Neural progenitor cell (in vitro differentiated cells): ENCODE measurements around the gene ACTL10. TPM values are rescaled to one million over a fixed set of nuclear protein-coding genes. Genes with fewer than 3 reads are reported as not detected.

Source experiments
- DNase-seq: peaks from one replicate; pipeline ENCODE4 v3.0.0-alpha.2; 2016; ENCODE audit warnings: low spot score
- H2AFZ ChIP-seq: fragments of 200-600 bp; sonication (generic); replicated peaks from 2 replicates; pipeline ENCODE4 v1.6.1; 2016; ENCODE audit warnings: antibody characterized with exemption
- H3F3A ChIP-seq: fragments of 200-600 bp; sonication (generic); 2 replicates; pipeline ENCODE4 v1.6.1; 2016; ENCODE audit warnings: antibody characterized with exemption, low read depth
- H3K27ac ChIP-seq: fragments of 200-600 bp; sonication (generic); 2 replicates; pipeline ENCODE4 v1.5.1; 2016; ENCODE audit warnings: mild to moderate bottlenecking
- H3K27me3 ChIP-seq: fragments of 200-600 bp; sonication (generic); 2 replicates; pipeline ENCODE4 v1.6.1; 2016; ENCODE audit warnings: mild to moderate bottlenecking, moderate library complexity
- H3K36me3 ChIP-seq: fragments of 200-600 bp; sonication (generic); 2 replicates; pipeline ENCODE4 v1.5.1; 2016
- H3K4me1 ChIP-seq: fragments of 200-600 bp; sonication (generic); 2 replicates; pipeline ENCODE4 v1.6.1; 2016; ENCODE audit warnings: mixed run types
- H3K4me2 ChIP-seq: fragments of 200-600 bp; sonication (generic); 2 replicates; pipeline ENCODE4 v1.6.1; 2016
- H3K4me3 ChIP-seq: fragments of 200-600 bp; sonication (generic); 2 replicates; pipeline ENCODE4 v1.5.1; 2016
- H3K79me2 ChIP-seq: fragments of 200-600 bp; sonication (generic); 2 replicates; pipeline ENCODE4 v1.6.1; 2016; ENCODE audit warnings: low read depth
- H3K9ac ChIP-seq: fragments of 200-600 bp; sonication (generic); 2 replicates; pipeline ENCODE4 v1.6.1; 2016
- H3K9me3 ChIP-seq: fragments of 200-600 bp; sonication (generic); 2 replicates; pipeline ENCODE4 v1.5.1; 2016; ENCODE audit warnings: low read depth
- H4K20me1 ChIP-seq: fragments of 200-600 bp; sonication (generic); 2 replicates; pipeline ENCODE4 v1.6.1; 2016; ENCODE audit warnings: low read depth
- H3K27ac Mint-ChIP-seq: 3 replicates; pipeline ENCODE4 v1.8.0; 2021; ENCODE audit warnings: mixed read lengths
- H3K27me3 Mint-ChIP-seq: 2 replicates; pipeline ENCODE4 v1.8.0; 2022; ENCODE audit warnings: low read depth, mild to moderate bottlenecking, inconsistent platforms, moderate library complexity, mixed read lengths; ENCODE audit not compliant: insufficient read depth
- H3K36me3 Mint-ChIP-seq: 3 replicates; pipeline ENCODE4 v1.8.0; 2021; ENCODE audit warnings: mixed read lengths
- H3K4me1 Mint-ChIP-seq: 3 replicates; pipeline ENCODE4 v1.8.0; 2021; ENCODE audit warnings: mixed read lengths
- H3K4me3 Mint-ChIP-seq: 3 replicates; pipeline ENCODE4 v1.8.0; 2021; ENCODE audit warnings: mild to moderate bottlenecking, moderate library complexity, mixed read lengths
- H3K9me3 Mint-ChIP-seq: 3 replicates; pipeline ENCODE4 v1.8.0; 2020; ENCODE audit warnings: mixed read lengths
- EZH2 ChIP-seq: fragments of 200-600 bp; sonication (generic); IDR thresholded peaks from 2 replicates; pipeline ENCODE4 v1.6.1; 2017; ENCODE audit warnings: antibody characterized with exemption, mild to moderate bottlenecking, moderate library complexity
- EZH2phosphoT487 ChIP-seq: fragments of 200-600 bp; sonication (generic); IDR thresholded peaks from 2 replicates; pipeline ENCODE4 v1.6.1; 2017; ENCODE audit warnings: antibody characterized with exemption
- total RNA-seq: library from RNA; depleted of rRNA; stranded (reverse); fragments of >200 nt; gene quantifications from 2 replicates; pipeline ENCODE4 v1.2.3, GENCODE V29; 2015; ENCODE audit warnings: low replicate concordance
- TF ChIP-seq, protein P1 (sequence below): fragments of 200-600 bp; sonication (generic); IDR thresholded peaks from 2 replicates; pipeline ENCODE4 v1.5.1; 2017; ENCODE audit warnings: antibody characterized with exemption, mild to moderate bottlenecking

ACTL10 gene
- total RNA-seq, 1 donor from 2014 or later, result not detected

DNA sequence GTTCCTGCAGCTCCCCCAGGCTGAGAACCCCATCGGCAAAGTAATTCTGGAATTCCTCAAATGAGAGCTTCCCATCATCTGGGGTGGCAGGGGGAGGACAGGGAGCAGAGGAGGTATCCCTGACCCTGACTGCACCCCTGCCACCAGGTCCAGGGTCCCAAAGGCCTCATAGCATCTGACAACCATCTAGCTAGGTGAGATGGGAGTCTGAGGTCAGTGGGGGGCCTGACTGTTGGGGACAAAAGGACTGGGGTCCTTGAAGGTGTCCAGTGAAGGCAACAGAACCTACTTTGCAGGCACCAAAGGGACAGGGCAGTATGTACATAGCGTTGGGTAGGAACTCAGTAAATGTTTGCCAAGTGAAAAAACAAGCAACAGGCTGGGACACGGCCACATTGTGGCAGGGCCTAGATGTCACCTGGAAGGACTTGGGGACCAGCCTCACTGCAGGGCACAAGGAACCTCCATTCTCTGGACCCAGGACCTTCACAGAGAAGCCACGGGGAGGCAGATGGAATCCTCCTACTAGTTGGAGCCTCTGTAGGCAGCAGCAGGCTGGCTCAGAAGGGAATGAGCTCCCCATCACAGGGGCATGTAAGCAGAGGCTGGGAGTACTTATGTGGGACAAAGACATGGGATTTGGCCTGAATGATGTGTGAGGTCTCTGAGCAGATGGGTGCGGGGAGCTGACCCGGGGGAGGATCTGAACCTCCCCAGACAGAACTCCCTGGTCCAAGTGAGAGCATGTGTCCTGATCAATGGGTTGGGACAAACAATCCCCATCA, 4.2 kb downstream of the ACTL10 start:
- H2AFZ ChIP-seq, result no peak overlapping the region
- peaks cover 23% of the 10 kb centered on the region for H3K4me1 ChIP-seq
- no peak overlapping the region for H3K4me2 ChIP-seq
- no peaks in the 10 kb centered on the region for H3K9me3 ChIP-seq
- peaks cover 30% of the 10 kb centered on the region for H3F3A ChIP-seq
- peaks cover 10% of the 10 kb centered on the region for H3K27me3 ChIP-seq
- no peak overlapping the region for H3K4me3 ChIP-seq
- H3K9ac ChIP-seq, result no peak overlapping the region
- Mint-ChIP-seq H3K27me3 (peaks cover 10% of the 10 kb centered on the region), H3K4me1 (peaks cover 38% of the 10 kb centered on the region), H3K9me3 (no peaks in the 10 kb centered on the region), H3K36me3 (peaks cover 19% of the 10 kb centered on the region), H3K27ac (no peak overlapping the region), H3K4me3 (peak overlapping the region; percentile 9)
- no peaks in the 10 kb centered on the region for H3K79me2 ChIP-seq
- H3K27ac ChIP-seq, result no peak overlapping the region
- no peaks in the 10 kb centered on the region for H3K36me3 ChIP-seq
- TF ChIP-seq EZH2 (no peak), EZH2phosphoT487 (no peak)
- TF ChIP-seq, protein P1, sequence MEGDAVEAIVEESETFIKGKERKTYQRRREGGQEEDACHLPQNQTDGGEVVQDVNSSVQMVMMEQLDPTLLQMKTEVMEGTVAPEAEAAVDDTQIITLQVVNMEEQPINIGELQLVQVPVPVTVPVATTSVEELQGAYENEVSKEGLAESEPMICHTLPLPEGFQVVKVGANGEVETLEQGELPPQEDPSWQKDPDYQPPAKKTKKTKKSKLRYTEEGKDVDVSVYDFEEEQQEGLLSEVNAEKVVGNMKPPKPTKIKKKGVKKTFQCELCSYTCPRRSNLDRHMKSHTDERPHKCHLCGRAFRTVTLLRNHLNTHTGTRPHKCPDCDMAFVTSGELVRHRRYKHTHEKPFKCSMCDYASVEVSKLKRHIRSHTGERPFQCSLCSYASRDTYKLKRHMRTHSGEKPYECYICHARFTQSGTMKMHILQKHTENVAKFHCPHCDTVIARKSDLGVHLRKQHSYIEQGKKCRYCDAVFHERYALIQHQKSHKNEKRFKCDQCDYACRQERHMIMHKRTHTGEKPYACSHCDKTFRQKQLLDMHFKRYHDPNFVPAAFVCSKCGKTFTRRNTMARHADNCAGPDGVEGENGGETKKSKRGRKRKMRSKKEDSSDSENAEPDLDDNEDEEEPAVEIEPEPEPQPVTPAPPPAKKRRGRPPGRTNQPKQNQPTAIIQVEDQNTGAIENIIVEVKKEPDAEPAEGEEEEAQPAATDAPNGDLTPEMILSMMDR, result no peak
- H4K20me1 ChIP-seq, result peaks cover 16% of the 10 kb centered on the region
- DNase-seq, result no peak

DNA sequence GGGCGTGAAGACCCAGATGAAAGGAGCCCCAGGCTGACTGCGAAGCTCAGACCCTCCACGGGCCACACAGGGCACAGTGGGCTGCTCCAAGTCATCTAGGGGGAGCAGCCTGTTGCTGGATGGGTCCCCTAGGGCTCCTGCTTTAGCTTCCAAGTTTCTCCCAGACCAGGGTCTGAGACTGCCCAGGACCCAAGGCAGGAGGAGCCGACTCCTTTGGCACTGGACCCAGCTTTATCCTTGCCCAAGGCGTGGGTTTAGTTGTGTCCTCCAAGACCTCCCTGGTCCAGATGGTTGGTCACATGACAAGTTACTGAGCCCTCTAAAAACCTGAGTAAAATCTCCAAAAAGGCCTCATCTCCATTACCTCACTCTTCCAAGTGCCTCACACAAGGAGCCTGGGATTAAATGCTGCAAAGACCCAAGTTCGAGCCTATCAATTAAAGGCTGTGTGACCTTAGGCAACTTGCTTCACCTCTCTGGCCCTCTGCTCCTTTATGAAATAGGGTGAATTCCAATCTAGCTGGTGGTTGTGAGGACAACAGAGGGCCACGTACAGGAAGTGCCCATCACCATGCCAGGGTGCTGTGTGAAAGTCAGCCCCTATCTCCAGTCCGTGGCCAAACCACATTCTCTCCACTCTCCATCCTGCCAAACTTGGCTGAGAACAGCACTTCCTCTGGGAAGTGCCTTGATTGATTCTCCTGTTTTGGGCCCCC, 5.0 kb downstream of the ACTL10 start:
- Histone ChIP-seq H3K79me2 (no peaks in the 10 kb centered on the region), H3K9me3 (no peaks in the 10 kb centered on the region), H3K36me3 (no peaks in the 10 kb centered on the region), H3K4me2 (no peak overlapping the region), H2AFZ (no peak overlapping the region), H3K27ac (no peak overlapping the region), H3K4me3 (no peak overlapping the region), H3F3A (peaks cover 29% of the 10 kb centered on the region), H3K27me3 (peaks cover 10% of the 10 kb centered on the region), H4K20me1 (peaks cover 24% of the 10 kb centered on the region), H3K9ac (no peak overlapping the region), H3K4me1 (peaks cover 23% of the 10 kb centered on the region)
- Mint-ChIP-seq H3K4me3 (peak overlapping the region; percentile 87), H3K27me3 (peaks cover 9% of the 10 kb centered on the region), H3K27ac (no peak overlapping the region), H3K36me3 (peaks cover 16% of the 10 kb centered on the region), H3K9me3 (no peaks in the 10 kb centered on the region), H3K4me1 (peaks cover 37% of the 10 kb centered on the region)
- DNase-seq, result no peak
- TF ChIP-seq, protein P1, result no peak
- TF ChIP-seq EZH2, result no peak

- DNase-seq, result no peak
- Mint-ChIP-seq H3K9me3 (no peaks in the 10 kb centered on the region), H3K27me3 (peaks cover 8% of the 10 kb centered on the region), H3K4me3 (peak overlapping the region; percentile 87), H3K4me1 (peaks cover 36% of the 10 kb centered on the region), H3K27ac (peak overlapping the region; percentile 14), H3K36me3 (peaks cover 16% of the 10 kb centered on the region)
- Histone ChIP-seq H3F3A (peaks cover 27% of the 10 kb centered on the region), H3K27ac (no peak overlapping the region), H3K27me3 (peaks cover 3% of the 10 kb centered on the region), H3K4me2 (peak overlapping the region; percentile 97), H3K4me1 (peaks cover 23% of the 10 kb centered on the region), H3K36me3 (no peaks in the 10 kb centered on the region), H3K9ac (no peak overlapping the region), H3K4me3 (peak overlapping the region; percentile 1), H3K79me2 (no peaks in the 10 kb centered on the region), H4K20me1 (peaks cover 32% of the 10 kb centered on the region), H3K9me3 (no peaks in the 10 kb centered on the region), H2AFZ (no peak overlapping the region)
- TF ChIP-seq EZH2, result no peak
- TF ChIP-seq EZH2phosphoT487, result no peak
- TF ChIP-seq, protein P1, result no peak
Observed at GRCh38 chr20:33672426-33673113, 5.8 kb downstream of the ACTL10 start.
